Keratinocyte (primary cell): Measurements from ENCODE around the gene HOXC4.

Experiments used
- EZH2 ChIP-seq: IDR thresholded peaks from one replicate; pipeline ENCODE4 v1.6.1; 2012; ENCODE audit warnings: inconsistent platforms, mild to moderate bottlenecking, low read length, moderate library complexity
- TF ChIP-seq, protein P1 (sequence below), 3 experiments: IDR thresholded peaks in 1 of 3; conservative IDR thresholded peaks in 1 of 3; optimal IDR thresholded peaks in 1 of 3; 2 replicates in 2 of 3; 3 replicates in 1 of 3; pipeline versions ENCODE3 to v1.5.1; 2011; ENCODE audit warnings: low read length in 3 of 3, mild to moderate bottlenecking in 3 of 3, moderate library complexity in 2 of 3, control low read depth in 1 of 3, inconsistent platforms in 1 of 3; ENCODE audit not compliant: insufficient read depth in 2 of 3; ENCODE audit errors: extremely low read depth in 1 of 3

- TF ChIP-seq, protein P1, sequence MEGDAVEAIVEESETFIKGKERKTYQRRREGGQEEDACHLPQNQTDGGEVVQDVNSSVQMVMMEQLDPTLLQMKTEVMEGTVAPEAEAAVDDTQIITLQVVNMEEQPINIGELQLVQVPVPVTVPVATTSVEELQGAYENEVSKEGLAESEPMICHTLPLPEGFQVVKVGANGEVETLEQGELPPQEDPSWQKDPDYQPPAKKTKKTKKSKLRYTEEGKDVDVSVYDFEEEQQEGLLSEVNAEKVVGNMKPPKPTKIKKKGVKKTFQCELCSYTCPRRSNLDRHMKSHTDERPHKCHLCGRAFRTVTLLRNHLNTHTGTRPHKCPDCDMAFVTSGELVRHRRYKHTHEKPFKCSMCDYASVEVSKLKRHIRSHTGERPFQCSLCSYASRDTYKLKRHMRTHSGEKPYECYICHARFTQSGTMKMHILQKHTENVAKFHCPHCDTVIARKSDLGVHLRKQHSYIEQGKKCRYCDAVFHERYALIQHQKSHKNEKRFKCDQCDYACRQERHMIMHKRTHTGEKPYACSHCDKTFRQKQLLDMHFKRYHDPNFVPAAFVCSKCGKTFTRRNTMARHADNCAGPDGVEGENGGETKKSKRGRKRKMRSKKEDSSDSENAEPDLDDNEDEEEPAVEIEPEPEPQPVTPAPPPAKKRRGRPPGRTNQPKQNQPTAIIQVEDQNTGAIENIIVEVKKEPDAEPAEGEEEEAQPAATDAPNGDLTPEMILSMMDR (optimal IDR thresholded peaks at IDR 0.05 in 1 of 3, IDR thresholded peaks at IDR 0.05 in 1 of 3, conservative IDR thresholded peaks at IDR 0.05 in 1 of 3; ENCODE audit: extremely low read depth in 1 of 3, insufficient read depth in 2 of 3, low read length in 3 of 3) = no peak
- no peak for TF ChIP-seq EZH2
Observed at GRCh38 chr12:54082397-54082892, 28.8 kb downstream of the HOXC4 start.
